MG63 (cell line): ENCODE data around the gene ACKR1. TPM values are rescaled to one million over a fixed set of nuclear protein-coding genes. Genes with fewer than 3 reads are reported as not detected.

Source experiments
- DNase-seq: peaks from one replicate; pipeline ENCODE4 v3.0.0-alpha.2; 2020
- H3K27me3 ChIP-seq: fragments of 250-450 bp; sonication (Bioruptor Pico); 2 replicates; pipeline ENCODE4 v1.5.1; 2020; ENCODE audit warnings: mild to moderate bottlenecking, moderate library complexity
- H3K36me3 ChIP-seq: fragments of 250-450 bp; sonication (Bioruptor Pico); 2 replicates; pipeline ENCODE4 v1.5.1; 2020; ENCODE audit warnings: mild to moderate bottlenecking, moderate library complexity
- H3K4me3 ChIP-seq: fragments of 250-450 bp; sonication (Bioruptor Pico); 2 replicates; pipeline ENCODE4 v1.5.1; 2020; ENCODE audit warnings: mild to moderate bottlenecking, moderate library complexity
- H3K9me3 ChIP-seq: fragments of 250-450 bp; sonication (Bioruptor Pico); 2 replicates; pipeline ENCODE4 v1.5.1; 2020; ENCODE audit warnings: mild to moderate bottlenecking, moderate library complexity
- total RNA-seq: library from RNA; depleted of rRNA; stranded (reverse); fragments of >200 nt; shearing (Covaris generic); gene quantifications from 2 replicates; pipeline ENCODE4 v1.2.3, GENCODE V29; 2014; ENCODE audit warnings: low replicate concordance; rRNA removed

ACKR1 gene
- total RNA-seq = not detected in 2 replicates

- Histone ChIP-seq H3K27me3 (peaks cover 7% of the 10 kb centered on the region), H3K36me3 (no peaks in the 10 kb centered on the region), H3K4me3 (no peak within 1 kb of the TSS), H3K9me3 (no peaks in the 10 kb centered on the region)
- no peak for DNase-seq
Measured at GRCh38 chr1:159204161-159205141, at the start of gene ACKR1. ACKR1 (plus strand) TSS chr1:159204875; CDS start chr1:159204960, 85 bp downstream.

DNA sequence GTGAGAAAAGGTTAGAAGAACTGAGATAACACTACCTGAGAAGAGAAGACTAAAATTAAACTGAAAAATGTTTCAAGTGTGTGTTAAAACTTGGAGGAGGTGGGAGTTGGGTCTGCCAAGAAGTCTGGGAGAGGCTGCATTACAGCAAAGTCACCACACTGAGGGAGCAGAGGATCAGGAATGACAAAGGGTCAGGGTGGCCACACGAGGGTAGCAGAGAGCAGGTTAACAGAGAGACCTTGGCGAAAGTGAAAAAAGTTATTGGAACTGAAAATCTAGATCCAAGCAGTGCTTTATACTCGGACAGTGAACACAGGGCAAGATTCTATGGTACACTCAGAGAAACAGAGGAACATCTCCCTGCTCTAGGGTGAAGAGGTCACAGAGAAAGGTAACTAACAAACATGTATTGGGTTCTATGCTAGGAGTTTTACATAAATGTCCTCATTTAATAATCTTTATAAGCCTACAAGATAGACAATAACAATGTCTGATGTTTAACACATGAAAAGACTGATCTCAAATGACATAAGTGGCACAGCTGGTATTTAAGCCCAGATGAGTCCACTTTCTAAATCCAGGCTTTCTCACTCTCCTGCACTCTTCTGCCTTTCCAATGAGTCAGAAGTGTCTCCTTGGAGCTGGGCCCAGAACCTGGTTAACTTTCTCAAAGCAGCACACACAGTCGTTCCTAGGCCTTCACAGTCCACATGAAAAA lies 43.5 kb upstream of the ACKR1 start:
- peak; percentile 87 for DNase-seq
- H3K9me3 ChIP-seq = no peaks in the 10 kb centered on the region
- no peaks in the 10 kb centered on the region for H3K36me3 ChIP-seq
- peaks cover 6% of the 10 kb centered on the region for H3K27me3 ChIP-seq
- no peak overlapping the region for H3K4me3 ChIP-seq

DNA sequence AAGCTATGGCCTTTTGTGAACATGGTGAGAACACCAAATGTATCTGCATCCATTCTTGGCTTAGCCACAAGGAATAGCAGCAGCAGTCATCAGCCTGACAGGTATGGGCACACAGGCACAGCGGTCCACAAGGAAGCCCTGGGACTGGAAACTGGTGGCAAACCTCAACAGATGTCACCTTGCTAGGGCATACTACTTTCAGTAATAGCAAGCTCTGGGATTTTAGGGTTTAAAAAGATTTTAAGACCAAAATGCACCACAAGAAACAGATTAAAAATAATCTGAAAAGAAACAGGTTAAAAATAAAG lies 43.0 kb upstream of the ACKR1 start:
- H3K4me3 ChIP-seq = no peak overlapping the region
- DNase-seq = no peak

DNA sequence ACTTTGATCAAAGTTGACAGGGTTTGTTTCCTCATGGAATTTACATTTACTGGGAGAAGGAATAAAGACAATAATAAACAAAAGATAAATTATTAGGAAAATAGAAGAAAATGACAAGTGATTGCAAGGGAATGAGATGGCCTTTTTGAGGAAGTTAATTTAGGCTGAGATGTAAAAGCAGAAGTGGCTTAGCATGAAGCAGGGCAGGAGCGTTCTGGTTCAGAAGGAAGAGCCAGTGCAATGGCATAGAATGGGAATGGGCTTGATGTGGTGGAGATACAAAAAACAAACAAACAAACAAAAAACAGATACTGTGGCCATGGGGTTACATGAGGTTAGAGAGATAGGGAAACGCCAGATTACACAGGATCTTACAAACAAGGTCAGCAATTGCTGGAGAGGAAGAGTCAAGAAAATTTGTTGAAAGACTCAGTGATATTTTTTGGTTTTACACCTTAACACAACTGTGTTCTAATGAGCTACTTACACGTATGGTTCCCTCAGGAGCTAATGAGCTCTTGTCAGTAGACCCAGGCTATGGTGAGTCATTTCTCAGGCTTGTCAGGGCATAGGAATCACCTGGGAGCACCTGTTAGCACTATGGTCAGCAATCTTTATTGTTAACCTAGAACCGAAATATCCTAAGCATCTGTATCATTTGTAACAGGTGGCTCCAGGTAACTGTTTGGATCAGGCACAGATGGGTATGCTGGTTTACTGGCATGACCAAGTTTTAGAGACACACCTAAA lies 42.0 kb upstream of the ACKR1 start:
- Histone ChIP-seq H3K4me3 (no peak overlapping the region), H3K9me3 (no peaks in the 10 kb centered on the region)
- DNase-seq = no peak

More for the DNA sequence above, 43.0 kb upstream of the ACKR1 start:
- no peaks in the 10 kb centered on the region for H3K9me3 ChIP-seq
- no peaks in the 10 kb centered on the region for H3K36me3 ChIP-seq
- H3K27me3 ChIP-seq = peaks cover 11% of the 10 kb centered on the region

DNA sequence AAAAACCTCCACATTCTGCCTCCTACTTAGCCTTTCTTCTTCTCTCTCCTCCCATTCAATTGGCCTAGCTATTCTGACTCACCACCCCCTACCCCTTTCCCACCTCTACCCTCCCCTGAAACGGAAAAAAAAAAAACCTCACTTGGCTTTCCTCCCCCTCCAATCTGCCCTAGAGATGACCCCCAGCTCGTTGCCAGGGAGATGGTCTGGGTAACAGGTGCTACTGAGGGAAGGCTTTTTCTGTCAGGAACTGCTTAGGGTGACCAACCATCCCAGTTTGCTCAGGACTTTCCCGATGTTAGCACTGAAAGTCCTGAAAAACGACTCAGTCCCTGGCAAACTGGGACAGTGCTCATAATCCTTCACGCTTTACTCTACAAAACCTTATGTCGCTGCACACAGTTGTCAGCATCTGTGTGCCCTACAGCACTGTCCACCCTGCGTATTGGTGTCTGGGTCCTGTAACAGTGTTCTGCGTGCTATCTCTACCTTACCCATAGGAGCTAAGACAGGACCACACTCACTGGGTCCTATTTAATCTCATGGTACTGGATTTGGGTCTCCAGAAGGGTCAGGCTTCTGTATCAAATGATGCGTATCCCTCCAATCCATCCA lies 41.0 kb upstream of the ACKR1 start:
- DNase-seq = no peak
- H3K9me3 ChIP-seq = no peaks in the 10 kb centered on the region
- H3K36me3 ChIP-seq = no peaks in the 10 kb centered on the region
- peaks cover 26% of the 10 kb centered on the region for H3K27me3 ChIP-seq
- no peak overlapping the region for H3K4me3 ChIP-seq

More for the DNA sequence above, 42.0 kb upstream of the ACKR1 start:
- H3K27me3 ChIP-seq = peaks cover 15% of the 10 kb centered on the region
- no peaks in the 10 kb centered on the region for H3K36me3 ChIP-seq

DNA sequence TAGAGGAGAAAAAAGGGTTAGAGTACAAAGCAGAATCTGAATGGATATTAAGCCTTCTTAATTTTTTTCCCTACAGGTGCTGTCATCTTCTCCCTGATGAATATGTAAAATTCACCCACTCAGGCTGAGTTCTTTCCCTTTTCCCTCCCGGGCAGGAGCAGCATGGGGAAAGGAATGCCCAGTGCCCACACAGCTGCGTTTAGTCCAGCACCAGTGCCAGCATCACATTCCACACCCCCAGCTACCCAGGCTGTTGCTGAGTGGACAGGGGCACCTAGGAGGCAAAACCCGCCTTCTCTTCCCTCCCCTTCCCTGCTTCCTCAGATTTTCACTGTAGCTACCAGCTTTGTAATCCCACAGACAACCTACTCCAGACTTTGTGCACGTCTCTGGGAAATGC lies 36.6 kb upstream of the ACKR1 start:
- DNase-seq = no peak
- no peaks in the 10 kb centered on the region for H3K36me3 ChIP-seq
- H3K4me3 ChIP-seq = no peak overlapping the region
- H3K27me3 ChIP-seq = peaks cover 60% of the 10 kb centered on the region
- no peaks in the 10 kb centered on the region for H3K9me3 ChIP-seq

- Histone ChIP-seq H3K36me3 (no peaks in the 10 kb centered on the region), H3K27me3 (peaks cover 60% of the 10 kb centered on the region), H3K9me3 (no peaks in the 10 kb centered on the region), H3K4me3 (no peak overlapping the region)
- DNase-seq = no peak
Measured at GRCh38 chr1:159170639-159171038, 34.0 kb upstream of the ACKR1 start.

- H3K4me3 ChIP-seq = no peak within 1 kb of the TSS
- no peak for DNase-seq
Measured at GRCh38 chr1:159171254-159171687, 33.4 kb upstream of the ACKR1 start, which contains the start of gene CADM3. CADM3 (plus strand) TSS chr1:159171615; CDS start chr1:159171766, 151 bp downstream.

DNA sequence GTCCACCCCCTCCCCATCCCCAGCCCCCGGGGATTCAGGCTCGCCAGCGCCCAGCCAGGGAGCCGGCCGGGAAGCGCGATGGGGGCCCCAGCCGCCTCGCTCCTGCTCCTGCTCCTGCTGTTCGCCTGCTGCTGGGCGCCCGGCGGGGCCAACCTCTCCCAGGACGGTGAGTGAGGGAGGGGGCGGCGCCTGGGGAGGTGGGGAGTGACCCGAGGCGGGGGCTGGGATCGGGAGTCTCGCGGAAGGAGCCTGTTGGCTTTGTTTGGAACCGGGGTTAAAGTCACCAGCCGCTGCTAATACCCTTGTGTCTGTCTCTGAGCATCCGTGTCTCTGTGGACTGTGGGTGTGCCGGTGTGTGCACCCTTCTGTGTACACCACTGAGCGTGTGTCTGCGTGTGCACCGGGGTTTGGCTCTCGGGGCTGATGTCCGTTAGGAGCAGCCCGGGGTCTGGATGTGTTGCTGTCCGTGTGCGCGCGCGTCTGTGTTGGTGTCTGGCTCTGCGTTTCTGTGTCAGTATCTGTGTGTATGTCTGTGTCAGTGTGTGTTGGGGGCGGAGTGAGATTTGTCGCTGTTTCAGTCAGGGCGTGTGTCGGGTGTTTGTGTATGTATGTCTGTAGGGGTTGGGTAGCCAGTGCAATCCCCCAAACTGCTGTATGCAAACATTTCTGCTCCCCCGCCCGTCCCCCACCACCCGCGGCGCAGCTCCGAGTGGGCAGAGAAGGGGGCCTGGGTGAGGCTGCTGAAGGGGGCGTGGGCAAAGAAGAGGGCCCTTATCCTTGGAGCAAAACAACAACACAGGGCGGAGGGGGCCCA lies 32.8 kb upstream of the ACKR1 start:
- Histone ChIP-seq H3K36me3 (no peaks in the 10 kb centered on the region), H3K4me3 (no peak overlapping the region), H3K27me3 (peaks cover 52% of the 10 kb centered on the region), H3K9me3 (no peaks in the 10 kb centered on the region)
- DNase-seq = peak; percentile 8

More at GRCh38 chr1:159171254-159171687, 33.4 kb upstream of the ACKR1 start, which contains the start of gene CADM3:
- Histone ChIP-seq H3K36me3 (no peaks in the 10 kb centered on the region), H3K27me3 (peaks cover 56% of the 10 kb centered on the region), H3K9me3 (no peaks in the 10 kb centered on the region)

DNA sequence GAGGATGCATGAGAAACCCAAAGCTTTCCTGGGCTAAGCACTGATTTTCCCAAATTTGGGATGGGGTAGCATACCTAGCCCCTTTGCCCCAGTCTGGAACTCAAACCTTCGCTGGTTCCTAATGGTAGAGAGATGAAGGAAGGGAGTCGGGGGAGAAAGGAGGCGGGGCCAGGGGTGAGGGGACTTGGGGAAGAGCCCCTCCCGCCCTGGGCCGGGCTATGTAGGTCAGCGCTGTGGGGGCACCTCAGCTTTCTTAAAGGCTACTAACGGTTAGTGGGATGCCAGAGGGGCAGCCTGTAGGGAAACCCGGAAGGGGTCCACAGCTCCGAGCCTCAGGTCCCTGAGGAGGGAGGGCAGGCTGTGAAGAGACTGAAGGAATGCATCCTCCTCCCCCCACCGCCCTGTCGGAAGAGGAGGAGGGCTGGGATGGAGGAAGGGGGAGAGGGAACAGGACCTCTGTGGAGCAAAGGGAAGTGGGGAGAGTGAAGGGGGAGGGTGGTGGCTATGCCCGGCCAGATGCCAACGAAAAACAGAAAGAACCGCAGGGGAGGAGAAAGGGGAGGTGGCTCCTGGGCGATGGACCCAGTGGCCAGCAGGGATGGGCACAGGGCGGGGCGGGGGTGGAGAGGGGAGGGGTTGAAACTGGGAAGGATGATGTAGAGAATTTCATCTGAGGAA lies 31.9 kb upstream of the ACKR1 start:
- DNase-seq = peak; percentile 1
- no peaks in the 10 kb centered on the region for H3K36me3 ChIP-seq
- H3K27me3 ChIP-seq = peaks cover 47% of the 10 kb centered on the region
- no peak overlapping the region for H3K4me3 ChIP-seq
- no peaks in the 10 kb centered on the region for H3K9me3 ChIP-seq

- Histone ChIP-seq H3K4me3 (no peak overlapping the region), H3K36me3 (no peaks in the 10 kb centered on the region), H3K27me3 (peaks cover 41% of the 10 kb centered on the region), H3K9me3 (no peaks in the 10 kb centered on the region)
- DNase-seq = no peak
Measured at GRCh38 chr1:159173320-159173719, 31.4 kb upstream of the ACKR1 start.

GRCh38 chr1:159175571-159175970 lies 29.1 kb upstream of the ACKR1 start:
- no peak overlapping the region for H3K4me3 ChIP-seq
- DNase-seq = no peak
- no peaks in the 10 kb centered on the region for H3K9me3 ChIP-seq
- H3K27me3 ChIP-seq = peaks cover 20% of the 10 kb centered on the region
- no peaks in the 10 kb centered on the region for H3K36me3 ChIP-seq

GRCh38 chr1:159177272-159177907 lies 27.3 kb upstream of the ACKR1 start:
- Histone ChIP-seq H3K27me3 (peaks cover 5% of the 10 kb centered on the region), H3K9me3 (no peaks in the 10 kb centered on the region), H3K36me3 (no peaks in the 10 kb centered on the region), H3K4me3 (no peak overlapping the region)
- DNase-seq = peak; percentile 24

- DNase-seq = no peak
- H3K9me3 ChIP-seq = no peaks in the 10 kb centered on the region
- peaks cover 2% of the 10 kb centered on the region; the same call in 1 of the 2 replicates for H3K27me3 ChIP-seq
- H3K4me3 ChIP-seq = no peak overlapping the region
- H3K36me3 ChIP-seq = no peaks in the 10 kb centered on the region
Measured at GRCh38 chr1:159179906-159180305, 24.8 kb upstream of the ACKR1 start.

DNA sequence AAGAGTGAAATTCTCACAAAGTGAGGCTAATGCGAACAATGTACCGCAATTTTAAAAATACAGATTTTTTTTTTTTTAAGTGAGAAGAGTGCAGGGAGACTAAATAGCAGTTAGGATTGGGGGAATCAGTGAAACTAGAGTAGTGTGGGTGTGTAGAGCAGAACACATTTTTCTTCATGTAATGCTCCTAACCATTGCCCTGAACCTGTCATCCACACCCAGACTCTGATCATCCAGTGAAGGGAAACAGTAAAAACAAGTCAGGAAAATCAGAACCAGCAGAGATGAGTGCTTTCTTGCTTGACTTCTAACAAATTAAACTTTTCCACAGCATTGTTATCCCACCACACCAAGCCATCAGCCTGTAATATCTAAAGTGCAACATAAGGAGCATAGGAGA lies 24.2 kb upstream of the ACKR1 start:
- Histone ChIP-seq H3K4me3 (no peak overlapping the region), H3K9me3 (no peaks in the 10 kb centered on the region), H3K36me3 (no peaks in the 10 kb centered on the region), H3K27me3 (no peaks in the 10 kb centered on the region)
- no peak for DNase-seq
